DMS153 (cell line): ENCODE data around the gene SRGAP2.
"Not testable (repeated sequence)": the region's sequence is repeated elsewhere in the genome, so short reads cannot be mapped to it uniquely, and the experiment has no call there.

Experiments
- DNase-seq: peaks from one replicate; lab custom pipeline; 2025; lab: John Stamatoyannopoulos, UW

SRGAP2 gene

DNA sequence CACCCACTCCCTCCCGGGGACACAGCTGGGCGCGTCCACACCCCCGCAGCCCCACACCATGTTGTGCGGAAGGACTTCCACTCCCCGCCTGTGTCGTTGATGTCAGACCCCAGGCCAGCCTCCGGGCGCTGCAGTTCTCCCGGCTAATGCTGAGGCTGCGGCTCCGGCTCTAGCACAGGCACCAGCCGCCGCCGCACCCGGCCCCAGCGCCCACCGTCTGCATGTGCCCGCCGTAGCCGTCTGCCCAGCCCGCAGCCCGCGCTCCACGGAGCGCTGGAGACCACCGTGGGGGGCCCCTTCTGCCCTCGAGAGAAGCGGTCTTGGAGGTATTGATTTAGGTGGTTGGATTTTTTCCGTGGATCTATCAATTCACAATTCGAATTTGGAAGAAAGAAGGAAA is 2.2 kb downstream of the SRGAP2 start:
- DNase-seq, result not testable (repeated sequence)

DNA sequence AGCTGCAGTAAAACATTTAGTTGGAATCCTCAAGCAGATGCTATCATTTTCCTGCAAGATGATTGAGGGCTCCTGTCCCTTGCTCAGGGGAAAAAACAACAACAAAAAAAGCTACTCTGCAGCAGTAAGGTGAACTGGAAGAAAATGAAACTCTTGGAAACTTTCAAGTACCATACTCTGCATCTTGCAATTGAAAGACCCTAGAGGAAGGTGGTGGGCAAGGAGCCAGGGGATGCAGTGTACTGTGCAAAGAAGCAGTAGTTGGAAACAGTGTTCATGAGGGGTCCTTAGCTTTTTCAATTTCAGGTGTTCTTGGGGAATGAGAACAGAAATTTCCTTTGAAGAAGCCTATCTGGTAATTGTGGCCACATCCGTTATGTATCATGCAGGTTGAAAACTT is 7.5 kb downstream of the SRGAP2 start:
- not testable (repeated sequence) for DNase-seq

- DNase-seq, result not testable (repeated sequence)
Measured at GRCh38 chr1:206215600-206216392, 12.5 kb downstream of the SRGAP2 start.

DNA sequence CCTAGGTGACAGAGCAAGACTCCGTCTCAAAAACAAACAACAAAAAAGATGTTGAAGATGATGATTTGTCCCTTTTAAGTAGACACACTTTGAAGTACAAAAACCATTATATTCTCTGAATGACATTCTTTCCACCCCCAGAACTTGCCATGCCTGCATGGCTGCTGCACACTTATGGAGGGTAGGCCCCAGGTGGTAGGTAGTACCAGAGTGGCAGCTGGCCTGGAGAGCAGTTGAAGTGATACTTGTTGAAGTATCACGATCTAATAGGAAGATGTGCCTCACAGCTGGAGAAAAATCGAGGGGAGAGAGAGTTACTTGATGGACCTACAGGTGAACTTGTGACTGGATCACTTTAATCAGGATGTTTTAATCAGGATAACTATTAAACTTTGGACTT is 14.9 kb downstream of the SRGAP2 start:
- not testable (repeated sequence) for DNase-seq

DNA sequence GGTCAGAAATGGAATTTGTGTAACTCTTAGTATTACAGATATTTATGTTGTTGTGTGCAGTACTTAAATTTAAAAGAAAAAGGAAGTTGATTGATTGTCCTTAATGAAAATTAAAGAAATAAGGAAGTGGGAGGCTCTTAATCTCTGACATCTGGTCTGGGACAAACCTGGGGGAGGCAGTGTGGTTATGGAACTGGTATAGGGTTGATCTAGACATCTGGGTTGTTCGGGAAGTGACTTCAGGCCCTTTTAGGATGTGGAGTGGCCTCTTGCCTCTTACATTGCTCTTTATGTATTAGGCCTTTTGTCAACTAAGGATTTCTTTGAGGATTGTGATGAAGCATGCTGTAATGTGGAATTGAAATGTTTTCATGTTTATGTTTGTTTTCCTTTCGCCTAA is 15.4 kb downstream of the SRGAP2 start:
- not testable (repeated sequence) for DNase-seq

DNA sequence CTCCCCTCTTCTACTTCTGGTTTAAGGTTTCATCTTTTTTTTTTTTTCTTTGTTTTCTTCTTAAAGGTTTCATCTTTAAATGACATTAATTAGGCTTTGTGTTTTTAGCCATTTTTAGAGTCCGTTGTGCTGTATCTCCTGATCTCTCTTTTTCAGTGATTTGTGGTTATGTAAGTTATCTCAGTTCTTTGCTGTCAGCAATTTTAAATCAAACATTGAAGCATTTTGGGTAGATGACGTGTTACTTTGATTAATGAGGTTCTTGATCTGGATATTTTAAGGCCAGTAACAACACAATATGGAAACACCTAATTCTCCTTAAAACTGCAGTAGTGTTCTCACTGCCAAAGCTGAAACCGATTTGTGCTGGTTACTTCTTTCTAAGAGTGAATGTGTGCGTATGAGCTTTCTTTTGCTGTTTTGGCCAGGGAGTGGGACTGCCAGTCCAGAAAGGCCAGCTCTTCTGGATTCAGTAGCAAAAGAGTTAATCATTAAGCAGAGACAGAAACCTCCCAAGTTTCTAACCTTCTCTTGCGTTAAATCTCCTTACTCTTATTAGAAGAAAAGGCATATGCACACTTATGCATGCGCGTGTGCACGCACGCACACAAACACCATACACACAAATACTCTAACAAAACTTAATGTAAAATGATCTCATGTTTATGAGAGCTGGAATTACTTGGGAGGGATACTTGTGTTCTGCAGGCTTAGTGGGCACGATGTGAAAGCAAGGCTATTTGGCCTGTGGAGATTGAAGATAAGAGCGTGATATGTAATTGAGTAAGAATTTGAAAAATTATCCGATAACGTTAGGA is 16.4 kb downstream of the SRGAP2 start:
- not testable (repeated sequence) for DNase-seq

- DNase-seq, result not testable (repeated sequence)
Measured at GRCh38 chr1:206220332-206221000, 17.1 kb downstream of the SRGAP2 start.

DNA sequence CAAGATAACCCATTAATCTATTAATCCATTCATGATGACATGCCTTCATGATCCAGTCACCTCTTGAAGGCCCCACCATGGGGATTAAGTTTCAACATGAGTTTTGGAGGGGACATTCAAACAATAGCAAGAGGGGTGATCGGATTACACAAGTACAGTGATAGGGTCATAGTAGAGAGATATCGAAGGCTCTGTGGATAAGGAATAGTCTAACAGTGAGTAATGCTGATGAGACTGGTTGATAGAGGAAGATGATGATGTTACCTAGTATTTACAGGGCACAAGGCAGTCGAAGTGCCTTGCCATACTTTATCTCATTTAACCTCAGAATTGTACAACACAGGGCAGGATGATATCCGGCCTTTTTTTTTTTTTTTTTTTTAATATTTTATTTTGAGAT is 18.2 kb downstream of the SRGAP2 start:
- not testable (repeated sequence) for DNase-seq

DNA sequence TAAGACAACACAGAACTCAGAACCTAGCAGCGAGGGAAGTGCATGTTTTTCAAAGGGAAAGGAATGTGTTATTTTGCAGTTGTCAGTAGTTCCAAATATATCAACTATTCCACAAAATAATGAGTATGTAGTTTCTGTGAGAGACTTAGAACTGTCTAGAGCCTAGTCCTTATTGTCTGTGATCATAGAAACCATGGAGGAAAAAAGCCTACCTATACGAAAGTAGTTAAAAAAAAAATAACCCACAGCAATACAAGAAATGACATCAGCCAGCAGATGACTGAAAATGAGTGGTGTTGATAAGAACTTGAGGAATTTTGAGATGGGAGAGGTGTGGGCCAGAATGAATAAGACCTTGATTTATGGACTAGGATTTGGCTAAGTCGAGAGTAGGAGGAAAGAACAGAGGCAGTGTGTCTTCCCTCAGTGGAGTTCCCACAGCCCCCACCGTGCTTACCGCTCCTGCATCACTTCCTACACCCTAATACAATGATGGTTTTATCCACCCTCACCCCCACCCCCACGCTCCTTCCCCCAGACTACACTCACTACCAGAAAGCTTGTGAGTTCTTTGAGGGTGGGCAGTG is 20.9 kb downstream of the SRGAP2 start:
- not testable (repeated sequence) for DNase-seq

DNA sequence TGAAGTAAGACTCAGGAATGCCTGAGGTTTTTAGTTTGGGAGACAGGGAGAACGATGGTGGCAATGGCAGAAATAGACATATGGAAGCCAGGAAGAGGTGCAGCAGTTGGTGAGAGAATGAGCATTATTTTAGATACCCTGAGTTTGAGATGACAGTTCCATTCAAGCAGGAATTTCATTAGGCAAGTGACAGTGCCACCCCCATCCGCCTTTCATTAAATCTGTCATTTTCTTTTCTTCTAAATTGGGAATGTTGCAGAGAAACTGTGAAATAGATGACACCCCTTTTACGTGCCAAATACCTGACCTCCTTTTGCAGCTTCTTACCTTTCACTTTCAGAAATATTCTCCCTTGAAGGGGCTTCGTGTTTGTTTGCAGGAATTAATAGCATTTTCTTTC is 22.0 kb downstream of the SRGAP2 start:
- DNase-seq, result not testable (repeated sequence)

DNA sequence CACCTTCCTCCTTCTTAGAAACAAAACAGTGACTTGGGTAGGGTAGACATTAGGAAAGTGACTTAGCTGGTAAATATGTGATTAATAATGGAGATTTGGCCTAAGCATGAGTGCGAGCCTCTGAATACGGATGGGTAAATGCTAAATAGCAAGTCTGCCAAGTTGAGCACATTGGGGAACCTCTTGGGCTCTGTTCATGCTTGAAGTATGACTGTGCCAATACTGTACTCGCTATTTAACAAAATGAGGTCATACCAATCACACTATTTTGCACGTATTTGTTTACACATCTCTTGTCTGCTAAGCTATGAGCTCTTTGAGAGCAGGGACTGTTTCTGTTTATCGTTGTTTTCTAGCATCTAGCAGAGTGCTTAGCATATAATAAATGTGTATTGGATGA is 23.5 kb downstream of the SRGAP2 start:
- not testable (repeated sequence) for DNase-seq

- DNase-seq, result not testable (repeated sequence)
Measured at GRCh38 chr1:206229286-206229685, 25.9 kb downstream of the SRGAP2 start.

GRCh38 chr1:206231989-206232388 is 28.6 kb downstream of the SRGAP2 start:
- not testable (repeated sequence) for DNase-seq

- DNase-seq, result not testable (repeated sequence)
Measured at GRCh38 chr1:206232970-206233645, 29.8 kb downstream of the SRGAP2 start.

GRCh38 chr1:206234189-206234916 is 31.0 kb downstream of the SRGAP2 start:
- DNase-seq, result not testable (repeated sequence)

DNA sequence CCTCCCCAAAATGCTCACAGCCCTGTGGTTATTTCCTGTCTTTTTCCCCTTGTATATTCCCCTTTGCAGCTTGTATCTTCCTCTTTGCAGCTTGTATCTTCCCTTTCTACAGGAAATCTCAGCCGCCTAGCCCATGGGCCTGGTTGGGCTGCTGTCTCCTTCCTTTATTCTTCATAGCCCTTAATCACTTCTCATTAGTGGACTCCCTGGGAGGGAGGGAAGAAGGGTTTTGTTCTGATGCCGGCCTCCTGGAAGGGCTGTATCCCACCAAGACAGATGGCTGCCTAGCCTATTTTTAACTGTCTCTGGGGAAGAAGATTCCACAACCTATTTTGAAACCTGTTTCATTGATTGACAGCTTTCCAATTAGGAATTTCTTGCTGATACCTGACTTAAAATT is 31.8 kb downstream of the SRGAP2 start:
- DNase-seq, result not testable (repeated sequence)

DNA sequence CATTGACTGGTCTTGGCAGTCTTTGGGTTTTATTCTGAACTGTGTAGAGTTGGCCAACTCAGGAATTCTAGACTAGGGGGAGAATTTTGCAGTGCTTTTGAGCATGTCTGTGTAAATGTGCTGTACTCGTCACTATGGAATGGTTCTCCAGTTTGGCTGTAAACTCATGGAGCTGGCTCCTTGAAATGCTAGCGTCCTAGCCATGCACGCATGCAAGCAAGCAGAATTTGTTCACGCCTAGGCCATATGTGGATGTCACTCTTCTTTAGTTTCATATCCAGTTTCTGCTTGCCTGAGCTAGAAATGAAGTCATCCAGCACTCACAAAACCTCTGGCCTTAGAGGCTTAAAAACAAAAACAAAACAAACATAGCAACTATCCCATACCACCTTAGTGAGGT is 36.9 kb downstream of the SRGAP2 start:
- not testable (repeated sequence) for DNase-seq

DNA sequence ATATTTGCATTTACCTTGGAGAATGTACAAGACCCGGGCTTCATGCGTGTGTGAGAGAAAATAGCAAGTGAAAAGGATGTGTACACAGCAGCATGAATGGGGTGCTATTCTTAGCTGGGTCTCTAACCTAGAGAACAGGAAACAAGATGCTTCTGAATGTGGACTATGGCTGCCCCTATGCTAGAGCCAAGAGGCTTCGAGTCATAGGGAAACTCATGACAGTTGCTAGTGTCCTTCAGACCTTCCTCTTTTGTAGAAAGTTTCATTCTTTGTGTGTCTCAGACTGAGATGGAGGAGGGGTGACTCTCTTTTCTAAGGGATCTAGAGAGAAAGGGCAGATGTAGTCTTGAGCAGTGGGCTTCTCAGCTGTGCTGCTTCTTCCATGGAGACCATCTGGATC is 40.0 kb downstream of the SRGAP2 start:
- DNase-seq, result peak; percentile 50

GRCh38 chr1:206245479-206245878 is 42.1 kb downstream of the SRGAP2 start:
- not testable (repeated sequence) for DNase-seq

GRCh38 chr1:206246129-206246886 is 43.0 kb downstream of the SRGAP2 start:
- DNase-seq, result not testable (repeated sequence)
